ENCODE results near the gene GABRG3.

DNA sequence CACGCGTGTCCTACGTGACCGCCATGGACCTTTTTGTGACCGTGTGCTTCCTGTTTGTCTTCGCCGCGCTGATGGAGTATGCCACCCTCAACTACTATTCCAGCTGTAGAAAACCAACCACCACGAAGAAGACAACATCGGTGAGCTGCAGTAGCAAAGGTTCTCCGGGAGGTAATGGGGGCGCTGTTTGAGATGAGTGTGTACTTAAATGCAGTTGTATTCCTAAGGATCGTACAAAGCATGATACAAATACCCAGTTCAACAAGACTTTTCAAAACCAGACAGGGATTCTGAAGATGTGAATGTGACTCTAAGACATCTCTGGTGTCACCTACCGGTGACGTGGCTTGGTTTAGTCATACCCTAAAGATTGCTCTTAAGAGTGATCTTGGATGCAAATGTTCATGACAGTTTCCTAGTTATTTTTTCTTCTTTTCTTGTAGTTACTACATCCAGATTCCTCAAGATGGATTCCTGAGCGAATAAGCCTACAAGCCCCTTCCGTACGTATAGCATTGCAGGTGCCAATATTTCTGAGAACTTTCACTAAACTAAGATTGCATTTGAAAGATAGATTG, 556.6 kb downstream of the GABRG3 start:
- TF ChIP-seq POLR2AphosphoS5 (IDR thresholded peaks at IDR 0.05; ENCODE audit: insufficient read depth, low read depth, low read length) (no peak), POLR2A (IDR thresholded peaks at IDR 0.05; ENCODE audit: low read depth, low read length) (no peak), EZH2 (IDR thresholded peaks at IDR 0.05; ENCODE audit: borderline replicate concordance, low read depth, low read length, severe bottlenecking) (no peak), MYC (IDR thresholded peaks at IDR 0.05; ENCODE audit: low read depth, low read length) (no peak), JUN (IDR thresholded peaks at IDR 0.05; ENCODE audit: borderline replicate concordance, insufficient read depth, insufficient read length, low read depth) (no peak), FOS (IDR thresholded peaks at IDR 0.05; ENCODE audit: borderline replicate concordance, insufficient read depth, low read length) (no peak)
- TF ChIP-seq, protein P1, sequence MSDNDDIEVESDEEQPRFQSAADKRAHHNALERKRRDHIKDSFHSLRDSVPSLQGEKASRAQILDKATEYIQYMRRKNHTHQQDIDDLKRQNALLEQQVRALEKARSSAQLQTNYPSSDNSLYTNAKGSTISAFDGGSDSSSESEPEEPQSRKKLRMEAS (IDR thresholded peaks at IDR 0.05; ENCODE audit: insufficient read depth, insufficient read length) = no peak
- TF ChIP-seq, protein P2, sequence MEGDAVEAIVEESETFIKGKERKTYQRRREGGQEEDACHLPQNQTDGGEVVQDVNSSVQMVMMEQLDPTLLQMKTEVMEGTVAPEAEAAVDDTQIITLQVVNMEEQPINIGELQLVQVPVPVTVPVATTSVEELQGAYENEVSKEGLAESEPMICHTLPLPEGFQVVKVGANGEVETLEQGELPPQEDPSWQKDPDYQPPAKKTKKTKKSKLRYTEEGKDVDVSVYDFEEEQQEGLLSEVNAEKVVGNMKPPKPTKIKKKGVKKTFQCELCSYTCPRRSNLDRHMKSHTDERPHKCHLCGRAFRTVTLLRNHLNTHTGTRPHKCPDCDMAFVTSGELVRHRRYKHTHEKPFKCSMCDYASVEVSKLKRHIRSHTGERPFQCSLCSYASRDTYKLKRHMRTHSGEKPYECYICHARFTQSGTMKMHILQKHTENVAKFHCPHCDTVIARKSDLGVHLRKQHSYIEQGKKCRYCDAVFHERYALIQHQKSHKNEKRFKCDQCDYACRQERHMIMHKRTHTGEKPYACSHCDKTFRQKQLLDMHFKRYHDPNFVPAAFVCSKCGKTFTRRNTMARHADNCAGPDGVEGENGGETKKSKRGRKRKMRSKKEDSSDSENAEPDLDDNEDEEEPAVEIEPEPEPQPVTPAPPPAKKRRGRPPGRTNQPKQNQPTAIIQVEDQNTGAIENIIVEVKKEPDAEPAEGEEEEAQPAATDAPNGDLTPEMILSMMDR (IDR thresholded peaks at IDR 0.05; ENCODE audit: extremely low read depth in 1 of 2, insufficient read depth in 1 of 2, low read depth in 1 of 2, low read length in 2 of 2) = no peak

Measured in endothelial cell of umbilical vein (primary cell).